K562 (cell line): Measurements from ENCODE around the gene SP2. TPM values are rescaled to one million over a fixed set of nuclear protein-coding genes. Genes with fewer than 3 reads are reported as not detected.

Source experiments
- CBFA2T3 ChIP-seq: fragments of 450-650 bp; IDR thresholded peaks from 2 replicates; pipeline ENCODE4 v1.6.1; 2017
- FIP1L1 ChIP-seq: fragments of 200-400 bp; formaldehyde crosslinking; IDR thresholded peaks from 2 replicates; pipeline ENCODE4 v1.6.1; 2018; ENCODE audit warnings: mild to moderate bottlenecking, low read depth, low read length; ENCODE audit not compliant: poor library complexity, severe bottlenecking
- HBP1 ChIP-seq: fragments of 450-650 bp; formaldehyde crosslinking; IDR thresholded peaks from 2 replicates; pipeline ENCODE4 v1.4.0; 2022; ENCODE audit warnings: missing genetic modification characterization
- SNAPC5 ChIP-seq: fragments of 250-450 bp; sonication (Bioruptor Pico); IDR thresholded peaks from 2 replicates; pipeline ENCODE4 v1.8.0; 2021; ENCODE audit warnings: moderate library complexity, mild to moderate bottlenecking, inconsistent platforms
- ZBTB40 ChIP-seq, 2 experiments: fragments of 450-650 bp in 1 of 2; sonication (generic) in 1 of 2; formaldehyde crosslinking in 1 of 2; IDR thresholded peaks; 2 replicates each; pipeline versions ENCODE4 v1.7.1 to v1.9.0; 2016 to 2022; ENCODE audit warnings: inconsistent platforms in 1 of 2, mild to moderate bottlenecking in 1 of 2, missing genetic modification reagents in 1 of 2
- ZNF280A ChIP-seq: fragments of 450-650 bp; IDR thresholded peaks from 2 replicates; pipeline ENCODE4 v1.6.1; 2018; ENCODE audit warnings: mild to moderate bottlenecking, low read depth; ENCODE audit not compliant: partially characterized antibody
- polyA plus RNA-seq, 8 experiments: library from polyadenylated mRNA; depleted of rRNA in 4 of 8; stranded (reverse) in 5 of 8; unstranded in 3 of 8; fragments of >200 nt; fragmentation: Nextera tagmentation in 2 of 8; fragmentation: Illumina TruSeq in 1 of 8; extraction: Ambion mirVana in 2 of 8; extraction: Trizol in 1 of 8; gene quantifications; 2 replicates each; pipeline versions ENCODE4 v1.2.1 to v1.2.3, GENCODE V29; 2011 to 2014; ENCODE audit warnings: inconsistent platforms in 1 of 8, missing spikeins in 1 of 8
- total RNA-seq, 7 experiments: library from RNA; depleted of rRNA in 6 of 7; stranded (reverse); fragments of >200 nt in 6 of 7; fragmentation: Illumina TruSeq in 2 of 7; extraction: Trizol in 2 of 7; gene quantifications; 2 replicates each; pipeline versions ENCODE4 v1.2.1 to v1.2.3, GENCODE V29; 2011 to 2021; ENCODE audit warnings: low replicate concordance in 1 of 7

SP2 gene
- total and polyA plus RNA-seq, 9 of the 15 experiments (the other 6 are each of a cell fraction or from before 2014, with no cell fraction given) = 0.77 to 22.3 (median 2.3) TPM

GRCh38 chr17:47894498-47895346 is 1.3 kb upstream of the SP2 start (continued):
- TF ChIP-seq ZBTB40 (IDR thresholded peaks at IDR 0.05) (peak; percentile 51; the same call in 1 of the 2 replicates), ZBTB40 (CRISPR knock-in tag; IDR thresholded peaks at IDR 0.05) (no peak), SNAPC5 (CRISPR knock-in tag) (no peak), FIP1L1 (no peak), CBFA2T3 (0 out of 2 replicates have a peak, but pooled peaks have one; percentile 28), HBP1 (CRISPR knock-in tag) (0 out of 2 replicates have a peak, but pooled peaks have one; percentile 10), ZNF280A (no peak)
